Pancreas (tissue), 10 donors: ENCODE data around the gene BTBD9. TPM values are rescaled to one million over a fixed set of nuclear protein-coding genes. Genes with fewer than 3 reads are reported as not detected.

Experiments used
- ATAC-seq, 4 donors: fragments of 200-7000 bp; cut with Tn5 transposase; one replicate each; pipeline versions ENCODE4 v1.8.0 to v1.9.1; 2020; ENCODE audit warnings: mild to moderate bottlenecking in 4 of 4, moderate library complexity in 4 of 4
- DNase-seq, 6 donors: peaks; one replicate each; pipeline ENCODE4 v3.0.0-alpha.2; 2020
- FAIRE-seq: peaks from 2 replicates; lab custom pipeline; 2012; peaks lifted over from hg19 to GRCh38; lab: Jason Lieb, UNC
- H3K27ac ChIP-seq, 4 donors: fragments of 200-600 bp; sonication (generic); 1 replicate in 3 of 4; 2 replicates in 1 of 4; pipeline versions ENCODE4 v1.5.0 to v1.8.0; 2020
- H3K27me3 ChIP-seq, 4 donors: fragments of 200-600 bp; one replicate each; pipeline ENCODE4 v1.8.0; 2021
- H3K36me3 ChIP-seq, 3 donors: fragments of 200-600 bp; sonication (generic) in 1 of 3; one replicate each; pipeline versions ENCODE4 v1.5.0 to v1.8.0; 2020 to 2021
- H3K4me1 ChIP-seq, 3 donors: fragments of 200-600 bp; one replicate each; pipeline ENCODE4 v1.8.0; 2021
- H3K4me3 ChIP-seq, 4 donors: fragments of 200-600 bp; sonication (generic) in 2 of 4; one replicate each; pipeline versions ENCODE4 v1.5.0 to v1.8.0; 2020 to 2021
- H3K9me3 ChIP-seq, 4 donors: fragments of 200-600 bp; one replicate each; pipeline ENCODE4 v1.8.0; 2021
- WGBS, 2 donors: extraction: QIAGEN DNeasy Blood & Tissue Kit; methylation state at CpG; one replicate each; pipeline ENCODE4 v1.1.7; 2013; 5-methylcytosine and 5-hydroxymethylcytosine counted together
- intact Hi-C, 3 donors: fragments of 100-400 bp; cut with DNase I; formaldehyde crosslinking; loops; one replicate each; pipeline versions ENCODE4 v1.11.1 to v1.14.2; 2022
- polyA plus RNA-seq, 2 donors: library from polyadenylated mRNA; stranded (reverse); fragments of 200-250 nt; gene quantifications; one replicate each; pipeline ENCODE4 v1.2.3, GENCODE V29; 2013
- total RNA-seq, 6 donors: library from RNA; stranded (reverse); fragmentation: NEBNext Ultra II Directional in 4 of 6; extraction: Animal tissue kit (Norgen Biotek cat#: 25700) in 4 of 6; gene quantifications; one replicate each; pipeline versions ENCODE4 v1.2.1 to v1.2.4, GENCODE V29; 2021 to 2023
- TF ChIP-seq, protein P1 (sequence below), 4 donors: fragments of 200-600 bp; sonication (generic) in 3 of 4; IDR thresholded peaks; one replicate each; pipeline versions ENCODE4 v1.5.0 to v1.8.0; 2021; ENCODE audit warnings: antibody characterized with exemption in 4 of 4
- donor health status: healthy with polysubstance abuse.
- donor health status: DM: no; HTN: no; CAD: no; lungs with moderate emphysema.
- donor health status: DM: no; HTN: no; CAD: no.
- donor health status: control.
- donor health status: control.
- donor health status: Bipolar disorder and iron deficiency.
- donor health status: DM: yes; HTN: yes; CAD: no.
- donor health status: DM: no; HTN: no; CAD: no.
- donor health status: DM: no; HTN: no; CAD: no.
- donor health status: DM: yes; HTN: yes; CAD: no.

The BTBD9 gene
- total and polyA plus RNA-seq, 8 donors, result 2.2 to 11.0 (median 7.1) TPM

DNA sequence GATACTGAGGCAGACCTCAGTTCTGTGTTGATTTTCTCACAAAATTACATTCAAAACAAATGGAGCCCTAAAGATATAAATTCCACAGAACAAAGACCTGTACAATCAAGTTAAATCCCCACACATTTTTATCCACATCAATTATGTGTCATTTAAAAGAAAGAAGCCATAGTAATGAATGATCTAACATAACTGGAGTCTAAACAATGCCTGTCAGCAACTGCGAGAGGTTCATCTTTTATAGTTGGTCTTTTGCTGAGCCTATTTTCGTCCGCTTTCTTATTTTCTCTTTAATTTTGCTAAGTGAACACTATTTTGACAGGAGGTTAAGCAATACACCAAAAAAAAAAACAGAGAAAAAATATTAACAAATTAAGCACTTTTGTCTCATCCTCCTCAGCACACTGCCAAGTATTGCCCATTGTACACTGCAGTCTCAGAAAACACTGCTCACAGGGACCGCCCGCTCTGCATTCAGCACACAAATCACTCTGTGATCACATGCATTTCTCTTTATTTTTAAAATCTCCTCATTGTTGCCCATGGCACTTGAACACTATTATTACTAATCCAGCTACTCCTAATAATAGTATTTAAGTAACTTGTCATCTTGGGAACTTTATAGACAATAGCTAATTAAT is 140.8 kb downstream of the BTBD9 start:
- H3K36me3 ChIP-seq, result no peaks in the 10 kb centered on the region
- H3K4me3 ChIP-seq, result no peak overlapping the region
- DNase-seq (no peak), FAIRE-seq (no peak), ATAC-seq (no peak)
- WGBS, 2 donors, result 66 to 72% methylated on average over 5 of the region's 5 CpGs
- intact Hi-C loops, result no loop called here
- H3K4me1 ChIP-seq, result no peaks in the 10 kb centered on the region
- TF ChIP-seq, protein P1, sequence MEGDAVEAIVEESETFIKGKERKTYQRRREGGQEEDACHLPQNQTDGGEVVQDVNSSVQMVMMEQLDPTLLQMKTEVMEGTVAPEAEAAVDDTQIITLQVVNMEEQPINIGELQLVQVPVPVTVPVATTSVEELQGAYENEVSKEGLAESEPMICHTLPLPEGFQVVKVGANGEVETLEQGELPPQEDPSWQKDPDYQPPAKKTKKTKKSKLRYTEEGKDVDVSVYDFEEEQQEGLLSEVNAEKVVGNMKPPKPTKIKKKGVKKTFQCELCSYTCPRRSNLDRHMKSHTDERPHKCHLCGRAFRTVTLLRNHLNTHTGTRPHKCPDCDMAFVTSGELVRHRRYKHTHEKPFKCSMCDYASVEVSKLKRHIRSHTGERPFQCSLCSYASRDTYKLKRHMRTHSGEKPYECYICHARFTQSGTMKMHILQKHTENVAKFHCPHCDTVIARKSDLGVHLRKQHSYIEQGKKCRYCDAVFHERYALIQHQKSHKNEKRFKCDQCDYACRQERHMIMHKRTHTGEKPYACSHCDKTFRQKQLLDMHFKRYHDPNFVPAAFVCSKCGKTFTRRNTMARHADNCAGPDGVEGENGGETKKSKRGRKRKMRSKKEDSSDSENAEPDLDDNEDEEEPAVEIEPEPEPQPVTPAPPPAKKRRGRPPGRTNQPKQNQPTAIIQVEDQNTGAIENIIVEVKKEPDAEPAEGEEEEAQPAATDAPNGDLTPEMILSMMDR (IDR thresholded peaks at IDR 0.05), result no peak
- H3K27me3 ChIP-seq, result no peaks in the 10 kb centered on the region
- H3K9me3 ChIP-seq, result no peaks in the 10 kb centered on the region
- H3K27ac ChIP-seq, result no peak overlapping the region

GRCh38 chr6:38498085-38498484 is 141.6 kb downstream of the BTBD9 start:
- no peak for ATAC-seq
- TF ChIP-seq, protein P1 (IDR thresholded peaks at IDR 0.05), result no peak
- no peak overlapping the region for H3K27ac ChIP-seq
- H3K4me3 ChIP-seq, result no peak overlapping the region
- H3K9me3 ChIP-seq, result no peaks in the 10 kb centered on the region
- intact Hi-C loops, result no loop called here
- H3K4me1 ChIP-seq, result no peaks in the 10 kb centered on the region
- no peak for FAIRE-seq
- no peaks in the 10 kb centered on the region for H3K36me3 ChIP-seq
- no peaks in the 10 kb centered on the region for H3K27me3 ChIP-seq
- no peak for DNase-seq
- WGBS, 2 donors, result 82 to 96% methylated on average over 1 of the region's 1 CpG

DNA sequence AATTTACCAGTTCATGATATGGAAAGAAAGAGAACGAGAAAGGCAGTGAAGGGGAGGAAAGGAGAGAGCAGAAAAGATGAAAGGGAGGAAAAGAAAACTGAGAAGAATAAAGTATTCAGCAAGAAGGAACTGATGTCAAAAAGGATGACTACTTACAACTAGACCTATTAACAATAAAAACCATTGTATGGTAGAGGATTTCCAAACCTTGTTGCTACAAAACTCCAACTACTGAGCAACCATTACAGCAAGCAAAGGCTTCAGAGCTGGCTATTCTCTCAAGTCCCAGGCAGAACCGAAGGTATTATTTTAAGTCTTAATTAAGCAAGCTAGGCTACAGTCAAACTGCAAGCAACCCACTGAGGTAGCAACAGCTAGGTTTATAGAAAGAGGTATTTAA is 142.2 kb downstream of the BTBD9 start:
- intact Hi-C loops, result no loop called here
- no peak for FAIRE-seq
- no peaks in the 10 kb centered on the region for H3K4me1 ChIP-seq
- DNase-seq, result no peak
- no peaks in the 10 kb centered on the region for H3K36me3 ChIP-seq
- no peak overlapping the region for H3K27ac ChIP-seq
- H3K27me3 ChIP-seq, result no peaks in the 10 kb centered on the region
- TF ChIP-seq, protein P1 (IDR thresholded peaks at IDR 0.05), result no peak
- 71 to 79% methylated on average over 2 of the region's 2 CpGs for WGBS, 2 donors
- ATAC-seq, result no peak
- H3K4me3 ChIP-seq, result no peak overlapping the region
- no peaks in the 10 kb centered on the region for H3K9me3 ChIP-seq

DNA sequence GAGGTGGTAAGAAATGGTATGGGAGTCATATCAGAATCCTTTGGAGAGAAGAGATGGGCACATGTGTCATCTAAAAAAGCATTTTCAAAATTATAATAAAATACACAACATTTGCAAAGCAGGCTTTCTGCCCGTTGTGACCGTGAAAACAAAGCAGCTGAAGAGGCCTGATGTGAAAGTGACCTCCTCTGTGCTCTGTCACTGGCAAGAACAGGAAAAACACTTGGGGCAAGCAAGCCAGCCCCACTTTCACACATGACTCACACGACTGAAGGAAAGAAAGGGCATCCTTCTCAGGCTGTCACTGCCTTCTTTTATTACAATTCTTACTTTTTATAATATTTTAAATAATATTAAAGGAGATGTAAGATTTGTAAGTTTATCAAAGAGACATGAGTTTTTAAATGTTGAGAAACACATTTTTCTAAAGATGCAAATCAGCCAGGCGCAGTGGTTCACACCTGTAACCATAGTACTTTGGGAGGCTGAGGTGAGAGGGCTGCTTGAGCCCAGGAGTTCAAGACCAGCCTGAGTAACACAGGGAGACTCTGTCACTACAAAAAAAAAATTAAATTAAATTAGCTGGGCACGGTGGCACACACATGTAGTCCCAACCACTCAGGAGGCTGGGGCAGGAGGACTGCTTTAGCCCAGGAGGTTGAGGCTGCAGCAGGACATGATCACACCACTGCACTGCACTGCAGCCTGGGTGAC is 143.7 kb downstream of the BTBD9 start:
- Histone ChIP-seq H3K4me1 (no peaks in the 10 kb centered on the region), H3K4me3 (no peak overlapping the region), H3K27ac (no peak overlapping the region), H3K9me3 (no peaks in the 10 kb centered on the region), H3K27me3 (no peaks in the 10 kb centered on the region), H3K36me3 (no peaks in the 10 kb centered on the region)
- ATAC-seq, result no peak
- WGBS, 2 donors, result 69 to 73% methylated on average over 5 of the region's 5 CpGs
- TF ChIP-seq, protein P1 (IDR thresholded peaks at IDR 0.05), result no peak
- no peak for FAIRE-seq
- intact Hi-C loops, result no loop called here
- DNase-seq, result no peak

GRCh38 chr6:38495518-38495917 is 144.2 kb downstream of the BTBD9 start:
- intact Hi-C loops, result no loop called here
- H3K4me1 ChIP-seq, result no peaks in the 10 kb centered on the region

More at GRCh38 chr6:38495518-38495917, 144.2 kb downstream of the BTBD9 start:
- H3K4me3 ChIP-seq, result no peak overlapping the region
- no peaks in the 10 kb centered on the region for H3K9me3 ChIP-seq
- no peaks in the 10 kb centered on the region for H3K27me3 ChIP-seq
- no peak for DNase-seq
- TF ChIP-seq, protein P1 (IDR thresholded peaks at IDR 0.05), result no peak
- FAIRE-seq, result no peak
- no peak overlapping the region for H3K27ac ChIP-seq
- no peaks in the 10 kb centered on the region for H3K36me3 ChIP-seq
- 75 to 85% methylated on average over 5 of the region's 5 CpGs for WGBS, 2 donors
- ATAC-seq, result no peak
